K562 (cell line): ENCODE measurements around the gene PCNX3.

Source experiments
- CEBPG ChIP-seq, 3 experiments: fragments of 200-800 bp in 1 of 3; sonication (Bioruptor generic) in 1 of 3; sonication (generic) in 1 of 3; formaldehyde crosslinking in 1 of 3; IDR thresholded peaks in 2 of 3; conservative IDR thresholded peaks in 1 of 3; 2 replicates each; pipeline versions ENCODE4 v1.6.1 to v1.8.0; 2016 to 2022; ENCODE audit warnings: missing compliant biosample characterization in 2 of 3, missing genetic modification characterization in 2 of 3, mild to moderate bottlenecking in 1 of 3, missing genetic modification reagents in 1 of 3
- HDAC1 ChIP-seq, 2 experiments: fragments of 450-650 bp; IDR thresholded peaks; 2 replicates each; pipeline ENCODE4 v1.6.1; 2016 to 2017; ENCODE audit warnings: inconsistent platforms in 1 of 2, mild to moderate bottlenecking in 1 of 2, moderate library complexity in 1 of 2
- NFE2 ChIP-seq: IDR thresholded peaks from 2 replicates; pipeline ENCODE4 v1.6.1; 2014; ENCODE audit warnings: antibody characterized with exemption, low read depth
- TF ChIP-seq, protein P1 (sequence below), 3 experiments: IDR thresholded peaks in 2 of 3; conservative IDR thresholded peaks in 1 of 3; 2 replicates each; pipeline ENCODE4 v1.5.1; 2011 to 2012; ENCODE audit warnings: low read length in 3 of 3, mild to moderate bottlenecking in 3 of 3, control low read depth in 2 of 3, improper control_type of control experiment in 1 of 3, inconsistent platforms in 1 of 3, low read depth in 1 of 3, mixed read lengths in 1 of 3, moderate library complexity in 1 of 3; ENCODE audit not compliant: insufficient read depth in 2 of 3

DNA sequence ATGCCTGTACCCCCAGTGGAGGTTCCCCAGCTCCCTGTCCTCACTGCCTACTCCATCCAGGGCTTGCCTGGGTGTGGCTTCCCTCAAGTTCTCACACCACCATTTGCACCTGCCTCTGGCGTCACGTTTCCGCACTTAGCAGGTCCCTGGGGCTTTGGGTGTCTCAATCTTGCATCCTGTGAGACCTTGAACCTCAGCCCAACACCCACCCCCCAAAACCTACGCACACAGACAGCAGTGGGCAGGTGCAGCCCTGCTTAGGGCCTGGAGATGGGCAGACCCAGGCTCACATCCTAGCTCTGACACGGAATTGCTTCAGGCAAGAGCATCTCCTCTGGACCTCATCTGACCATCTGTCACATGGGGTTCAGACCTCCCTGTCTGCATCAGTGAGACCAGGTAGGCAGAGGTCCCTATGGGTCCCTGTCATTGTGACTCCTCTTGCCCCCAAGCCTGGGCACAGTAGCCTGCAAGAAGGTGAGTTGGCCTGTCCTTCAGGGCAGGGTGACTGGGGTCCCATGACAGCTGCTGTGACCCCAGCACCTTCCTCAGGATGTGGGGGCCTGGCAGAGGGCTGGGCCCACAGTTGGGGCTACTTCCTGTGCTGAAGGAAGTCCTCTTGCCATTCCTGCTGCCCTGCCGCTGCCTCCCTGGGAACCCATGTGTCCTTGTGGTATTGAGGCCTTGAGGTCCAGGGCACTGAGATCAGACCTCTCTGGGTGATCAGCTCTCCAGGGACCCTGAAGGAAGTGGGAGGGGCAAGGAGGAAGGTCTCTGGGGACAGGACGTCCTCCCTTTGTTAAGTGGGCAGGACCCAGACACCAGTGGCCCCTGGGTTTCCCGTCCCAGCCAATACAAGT, 24.3 kb downstream of the PCNX3 start:
- TF ChIP-seq, protein P1, sequence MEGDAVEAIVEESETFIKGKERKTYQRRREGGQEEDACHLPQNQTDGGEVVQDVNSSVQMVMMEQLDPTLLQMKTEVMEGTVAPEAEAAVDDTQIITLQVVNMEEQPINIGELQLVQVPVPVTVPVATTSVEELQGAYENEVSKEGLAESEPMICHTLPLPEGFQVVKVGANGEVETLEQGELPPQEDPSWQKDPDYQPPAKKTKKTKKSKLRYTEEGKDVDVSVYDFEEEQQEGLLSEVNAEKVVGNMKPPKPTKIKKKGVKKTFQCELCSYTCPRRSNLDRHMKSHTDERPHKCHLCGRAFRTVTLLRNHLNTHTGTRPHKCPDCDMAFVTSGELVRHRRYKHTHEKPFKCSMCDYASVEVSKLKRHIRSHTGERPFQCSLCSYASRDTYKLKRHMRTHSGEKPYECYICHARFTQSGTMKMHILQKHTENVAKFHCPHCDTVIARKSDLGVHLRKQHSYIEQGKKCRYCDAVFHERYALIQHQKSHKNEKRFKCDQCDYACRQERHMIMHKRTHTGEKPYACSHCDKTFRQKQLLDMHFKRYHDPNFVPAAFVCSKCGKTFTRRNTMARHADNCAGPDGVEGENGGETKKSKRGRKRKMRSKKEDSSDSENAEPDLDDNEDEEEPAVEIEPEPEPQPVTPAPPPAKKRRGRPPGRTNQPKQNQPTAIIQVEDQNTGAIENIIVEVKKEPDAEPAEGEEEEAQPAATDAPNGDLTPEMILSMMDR (IDR thresholded peaks at IDR 0.05 in 2 of 3, conservative IDR thresholded peaks at IDR 0.05 in 1 of 3; ENCODE audit: insufficient read depth in 2 of 3, low read depth in 1 of 3, low read length in 3 of 3), result no peak
- TF ChIP-seq HDAC1 (IDR thresholded peaks at IDR 0.05) (no peak), CEBPG (CRISPR knock-in tag; IDR thresholded peaks at IDR 0.05) (no peak), CEBPG (tag; conservative IDR thresholded peaks at IDR 0.05 in 1 of 2, IDR thresholded peaks at IDR 0.05 in 1 of 2) (no peak), NFE2 (no peak)
